Left renal cortex interstitium (tissue), 4 donors: ENCODE data around the gene TCF4. TPM values are rescaled to one million over a fixed set of nuclear protein-coding genes. Genes with fewer than 3 reads are reported as not detected.
A peak's percentile ranks its signal among the peaks of the same experiment; 100 is the strongest.

Experiments
- DNase-seq, 4 donors: peaks; one replicate each; pipeline ENCODE4 v3.0.0-alpha.2; 2013; ENCODE audit warnings: low read depth in 4 of 4, low spot score in 2 of 4, missing footprints in 1 of 4
- polyA plus RNA-seq, 4 donors: library from polyadenylated mRNA; unstranded; fragments of 120-200 nt; gene quantifications; one replicate each; pipeline ENCODE4 v1.2.1, GENCODE V29; 2013; ENCODE audit not compliant: insufficient read length in 4 of 4

Gene TCF4
- polyA plus RNA-seq, 4 donors: 60.9 to 74.8 (median 71.2) TPM

GRCh38 chr18:55549474-55550104 lies 38.4 kb downstream of the TCF4 start:
- DNase-seq: no peak

- DNase-seq: no peak
These were observed 40.3 kb downstream of the TCF4 start for GRCh38 chr18:55547705-55548056.

- DNase-seq: peak in 3 of 4 donors; percentile 13 to 25 (median 21)
These were observed 40.9 kb downstream of the TCF4 start for GRCh38 chr18:55546851-55547704.

GRCh38 chr18:55544014-55544413 lies 44.0 kb downstream of the TCF4 start:
- no peak for DNase-seq

GRCh38 chr18:55543130-55543704 lies 44.8 kb downstream of the TCF4 start:
- DNase-seq: no peak

DNA sequence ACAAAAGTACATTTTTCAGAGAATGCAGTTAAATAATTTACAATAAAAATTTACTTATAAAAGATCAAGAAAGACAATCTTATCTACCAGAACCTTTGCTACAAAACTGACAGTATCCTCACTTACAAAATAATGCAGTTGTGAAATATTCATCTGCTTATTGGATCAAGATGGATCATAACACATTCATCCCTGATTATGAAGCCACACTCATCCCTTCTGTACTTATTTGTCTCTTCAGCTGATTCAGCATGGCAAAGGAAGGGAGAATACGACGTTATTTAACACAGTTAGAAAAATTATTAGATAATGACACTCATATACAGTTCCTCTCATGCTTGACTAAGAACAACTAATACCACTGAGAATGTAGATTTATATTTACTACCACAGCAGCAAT lies 46.4 kb downstream of the TCF4 start:
- no peak for DNase-seq

DNA sequence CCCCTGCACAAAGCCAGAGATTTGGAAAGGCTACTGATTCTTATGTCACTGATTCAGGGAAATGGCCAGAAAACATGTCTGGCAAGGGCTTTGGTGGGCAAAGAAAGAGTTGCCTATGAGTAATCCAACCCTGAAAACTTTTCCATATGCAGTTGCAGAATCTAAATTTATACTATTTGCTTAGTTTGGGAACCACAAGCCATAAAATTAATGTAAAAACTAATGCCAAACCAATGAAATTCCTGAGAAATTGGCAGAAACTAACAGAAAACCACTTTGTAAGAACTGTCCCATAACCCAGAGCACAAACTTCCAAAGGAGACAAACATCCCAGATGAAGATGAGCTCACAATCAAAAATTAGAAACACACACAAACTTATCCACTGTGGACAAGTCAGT lies 48.8 kb downstream of the TCF4 start:
- no peak for DNase-seq

DNA sequence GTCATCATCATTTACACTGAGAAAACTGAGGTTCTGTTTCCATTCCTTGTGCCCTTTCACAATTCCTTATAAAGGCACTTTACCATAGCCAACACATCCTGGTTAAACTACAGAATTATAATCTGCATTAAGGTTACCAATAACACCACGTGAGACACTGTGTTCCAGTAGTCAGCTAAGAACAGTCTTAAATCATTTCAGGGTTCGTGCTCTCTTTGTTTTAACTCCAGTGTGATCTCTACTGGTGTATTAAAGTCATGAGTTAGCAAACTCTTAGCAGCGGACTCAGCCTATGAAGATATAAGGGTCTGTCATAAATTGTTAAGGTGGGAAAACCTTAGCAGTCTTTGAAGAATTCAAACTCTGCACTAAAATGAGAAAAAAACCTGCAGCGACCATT lies 53.0 kb downstream of the TCF4 start:
- DNase-seq: no peak

DNA sequence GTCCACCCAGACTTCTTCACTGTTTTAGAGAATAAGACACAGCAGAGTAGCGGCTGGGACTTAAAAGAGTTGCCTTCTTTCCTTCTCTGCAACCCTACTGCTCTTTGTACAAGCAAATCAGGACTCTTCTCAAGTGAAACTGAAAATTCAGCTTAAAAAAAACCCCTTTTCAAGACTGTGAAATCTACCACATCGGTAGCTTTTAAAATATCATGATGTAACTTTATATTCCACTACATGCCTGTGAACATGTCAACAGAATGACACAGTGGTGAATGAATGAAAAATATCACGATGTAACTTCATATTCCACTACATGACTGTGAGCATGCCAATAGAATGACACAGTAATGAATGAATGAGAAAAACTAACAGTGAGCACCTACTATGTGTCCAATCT lies 53.4 kb downstream of the TCF4 start:
- no peak for DNase-seq

DNA sequence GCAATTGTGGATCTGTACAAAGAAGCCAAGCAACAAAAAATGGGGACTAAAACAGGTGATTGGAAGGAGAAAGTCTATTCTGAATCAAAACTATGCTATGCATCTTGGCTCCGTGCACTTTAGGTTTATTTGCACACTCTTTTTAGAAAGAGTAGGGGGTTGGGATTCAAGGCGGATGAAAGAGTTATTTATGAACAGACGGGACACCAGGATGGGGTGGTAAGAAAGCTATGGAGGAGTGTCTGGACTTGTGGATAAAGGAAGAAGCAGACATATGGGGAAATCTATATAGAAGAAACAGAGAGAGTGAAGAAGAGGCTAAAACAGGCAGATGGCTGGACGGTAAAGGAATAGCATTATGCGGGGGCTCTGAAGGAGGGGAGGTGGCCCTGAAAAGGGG lies 57.8 kb downstream of the TCF4 start:
- no peak for DNase-seq

DNA sequence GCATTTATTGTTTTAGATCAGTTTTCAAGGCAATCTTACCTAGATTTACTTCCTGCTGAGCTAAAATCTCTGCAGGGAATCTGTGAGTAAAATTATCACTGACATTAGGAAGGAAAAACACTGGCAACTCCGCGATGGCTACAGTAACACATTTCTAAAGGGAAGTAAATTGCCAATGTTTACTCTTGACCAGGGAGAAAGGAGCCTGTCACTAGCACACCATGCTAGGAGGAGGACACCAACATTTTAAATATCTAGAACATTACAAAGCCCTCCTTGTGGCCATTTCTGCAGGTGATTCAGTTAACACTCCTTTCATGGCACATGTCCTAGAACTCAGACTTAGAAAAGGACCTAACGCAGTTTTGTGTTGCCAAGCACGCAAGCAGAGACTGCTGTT lies 58.4 kb downstream of the TCF4 start:
- no peak for DNase-seq

GRCh38 chr18:55525845-55526244 lies 62.1 kb downstream of the TCF4 start:
- no peak for DNase-seq

GRCh38 chr18:55524353-55525073 lies 63.5 kb downstream of the TCF4 start:
- no peak for DNase-seq

GRCh38 chr18:55523001-55523400 lies 65.0 kb downstream of the TCF4 start:
- no peak for DNase-seq

DNA sequence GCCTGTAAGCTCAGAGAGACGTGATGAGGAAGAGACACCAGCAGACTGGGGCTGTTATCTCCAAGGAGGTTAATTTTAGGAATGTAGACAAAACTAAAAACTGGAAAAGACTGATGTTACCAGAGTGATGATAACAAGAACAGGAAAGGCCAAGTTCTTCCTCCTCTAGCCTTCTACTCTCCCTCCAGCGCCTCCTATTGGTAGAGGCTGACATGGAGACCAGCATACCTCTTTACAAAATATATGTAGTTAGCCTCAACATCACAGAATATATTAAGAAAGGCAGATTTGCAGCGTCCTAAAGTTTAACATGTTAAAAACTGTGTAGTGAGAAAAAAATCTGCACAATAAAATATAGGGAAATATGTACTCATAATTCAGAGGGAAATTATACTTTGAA lies 66.0 kb downstream of the TCF4 start:
- no peak for DNase-seq

DNA sequence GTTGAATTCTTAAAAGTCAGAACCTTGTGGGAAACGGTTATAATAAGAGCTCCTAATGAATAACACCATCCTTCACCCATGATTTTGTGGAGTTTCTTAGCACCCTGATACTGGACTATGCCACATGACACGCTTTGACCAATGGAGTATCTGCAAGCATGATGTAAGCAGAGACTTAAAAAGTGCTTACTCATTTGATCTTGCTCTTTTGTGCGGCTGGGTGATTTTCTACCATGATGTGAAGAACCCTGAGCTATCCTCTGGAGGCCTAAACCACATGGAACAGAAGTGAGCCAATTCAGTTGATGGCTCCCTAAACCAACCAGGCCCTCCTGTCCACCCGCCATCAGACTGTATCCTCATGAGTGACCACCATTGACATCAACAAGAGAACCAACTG lies 70.9 kb downstream of the TCF4 start:
- DNase-seq: no peak

DNA sequence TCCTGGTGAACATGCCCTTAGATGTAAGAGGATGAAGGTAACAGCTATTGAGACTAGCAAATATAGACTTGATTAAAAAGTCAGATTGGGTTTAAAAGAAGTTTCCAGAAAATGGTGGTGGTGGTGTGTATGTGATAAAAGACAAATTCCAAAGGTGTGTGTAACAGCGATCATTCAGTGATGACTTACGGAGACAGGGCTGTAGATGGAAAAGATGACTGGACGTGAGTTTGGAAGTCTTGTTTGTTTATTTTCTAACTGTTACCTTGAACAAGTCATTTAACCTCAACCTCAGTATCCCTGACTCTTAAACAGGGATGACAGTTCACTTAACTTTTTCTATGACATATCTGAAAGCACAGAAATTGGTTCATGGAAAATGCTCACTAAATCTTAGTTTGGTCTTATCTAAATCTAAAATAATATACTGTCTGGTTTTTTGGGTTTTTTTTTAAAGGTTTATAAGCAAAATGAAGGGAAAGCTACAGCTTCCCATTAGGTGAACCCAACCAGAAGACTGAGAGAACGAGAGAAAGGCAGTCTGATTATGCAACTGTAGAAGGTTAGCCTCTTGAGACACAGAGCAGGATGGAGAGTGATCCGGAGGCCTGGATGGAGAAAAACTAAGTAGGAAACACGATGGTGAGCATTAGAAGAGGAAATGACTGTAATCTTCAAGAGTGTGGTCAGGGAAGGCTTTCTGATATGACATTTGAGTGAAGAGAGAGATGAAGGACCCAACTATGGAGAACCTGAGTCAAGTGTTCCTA lies 71.9 kb downstream of the TCF4 start:
- DNase-seq: no peak

DNA sequence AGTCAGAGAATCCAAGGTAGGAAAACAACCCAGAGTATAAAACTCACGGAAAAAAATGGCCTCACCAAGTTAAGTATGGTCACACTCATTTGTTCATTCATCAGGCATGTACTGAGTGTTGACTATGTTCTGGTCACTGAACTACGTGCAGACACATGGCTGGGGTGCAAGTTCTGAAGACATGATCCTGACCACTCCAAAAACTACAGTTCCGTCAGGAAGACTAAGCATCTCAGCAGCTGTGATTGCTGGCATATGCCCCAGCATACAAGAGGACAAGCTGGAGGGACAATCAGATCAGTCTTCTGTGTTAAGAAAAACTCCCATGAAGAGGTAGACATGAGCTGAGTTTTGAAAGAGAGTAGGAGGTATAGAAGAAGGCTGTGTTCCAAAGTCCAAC lies 72.8 kb downstream of the TCF4 start:
- no peak for DNase-seq

DNA sequence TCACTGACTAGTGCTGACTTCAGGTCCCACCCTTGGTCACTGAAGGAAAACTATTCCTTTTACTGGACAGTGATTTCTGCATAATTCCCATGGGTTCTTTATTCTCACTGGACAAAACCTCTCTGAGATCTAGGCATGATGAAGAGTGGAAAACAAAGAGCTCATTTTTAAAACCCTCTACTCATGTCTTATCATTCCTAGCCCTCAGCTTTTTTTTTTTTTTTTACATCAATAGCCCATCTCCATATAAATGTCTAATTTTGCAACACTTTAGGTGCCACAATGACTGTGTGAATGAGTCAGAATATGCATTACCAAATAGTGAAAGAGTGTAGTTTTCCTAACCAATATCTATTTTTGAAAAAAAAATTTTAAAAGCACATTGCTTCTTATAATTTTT lies 74.8 kb downstream of the TCF4 start:
- no peak for DNase-seq

DNA sequence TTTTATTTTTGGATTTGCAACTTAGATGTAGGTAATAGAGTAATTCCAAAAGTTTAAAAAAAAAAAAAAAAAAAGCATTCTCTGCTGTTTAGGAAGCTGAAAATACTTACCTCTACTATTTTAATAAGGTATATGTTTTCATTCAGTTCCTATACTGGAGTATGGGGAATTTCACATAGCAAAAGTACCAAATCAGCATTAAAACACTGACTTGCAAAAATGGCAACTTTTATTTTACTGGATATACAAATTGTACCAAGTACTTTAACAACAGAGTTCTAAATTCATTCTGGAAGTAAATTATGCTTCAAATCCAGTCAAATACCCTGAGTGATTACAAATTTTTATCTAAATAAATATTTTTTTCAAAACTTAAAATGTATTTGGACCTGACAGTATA lies 76.7 kb downstream of the TCF4 start:
- no peak for DNase-seq

- peak in 2 of 4 donors; percentile 26 to 39 for DNase-seq
These were observed 77.2 kb downstream of the TCF4 start for GRCh38 chr18:55510809-55511208.
